Measurements from ENCODE around the gene TEAD3.

TEAD3 gene

DNA sequence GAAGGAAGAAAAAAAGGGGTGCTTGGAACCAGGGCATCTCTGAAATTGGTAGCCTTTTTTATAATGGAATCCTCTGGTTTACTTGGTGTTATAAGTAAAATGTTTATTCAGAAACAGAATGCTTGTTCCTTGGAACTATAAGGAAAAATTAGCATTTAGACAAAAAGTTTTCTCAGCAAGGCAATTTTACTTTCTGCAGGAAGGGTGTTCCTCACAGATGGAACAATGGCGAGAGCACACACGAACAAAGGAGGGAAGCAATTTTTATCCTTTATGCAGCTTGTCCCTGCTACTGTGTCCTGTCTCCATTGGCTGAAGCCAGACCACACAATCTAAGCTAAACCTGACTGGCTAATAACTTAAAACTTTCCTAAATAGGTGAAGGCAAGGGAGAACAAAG lies 67.4 kb downstream of the TEAD3 start:
- no peaks in the 10 kb centered on the region for H3K27me3 Mint-ChIP-seq (ENCODE audit: low read depth)
- peaks cover 6% of the 10 kb centered on the region for H3K9me3 Mint-ChIP-seq
- H3K4me1 Mint-ChIP-seq: peaks cover 5% of the 10 kb centered on the region
- peaks cover 29% of the 10 kb centered on the region for H3K36me3 Mint-ChIP-seq (ENCODE audit: low read depth)
- TF ChIP-seq, protein P1, sequence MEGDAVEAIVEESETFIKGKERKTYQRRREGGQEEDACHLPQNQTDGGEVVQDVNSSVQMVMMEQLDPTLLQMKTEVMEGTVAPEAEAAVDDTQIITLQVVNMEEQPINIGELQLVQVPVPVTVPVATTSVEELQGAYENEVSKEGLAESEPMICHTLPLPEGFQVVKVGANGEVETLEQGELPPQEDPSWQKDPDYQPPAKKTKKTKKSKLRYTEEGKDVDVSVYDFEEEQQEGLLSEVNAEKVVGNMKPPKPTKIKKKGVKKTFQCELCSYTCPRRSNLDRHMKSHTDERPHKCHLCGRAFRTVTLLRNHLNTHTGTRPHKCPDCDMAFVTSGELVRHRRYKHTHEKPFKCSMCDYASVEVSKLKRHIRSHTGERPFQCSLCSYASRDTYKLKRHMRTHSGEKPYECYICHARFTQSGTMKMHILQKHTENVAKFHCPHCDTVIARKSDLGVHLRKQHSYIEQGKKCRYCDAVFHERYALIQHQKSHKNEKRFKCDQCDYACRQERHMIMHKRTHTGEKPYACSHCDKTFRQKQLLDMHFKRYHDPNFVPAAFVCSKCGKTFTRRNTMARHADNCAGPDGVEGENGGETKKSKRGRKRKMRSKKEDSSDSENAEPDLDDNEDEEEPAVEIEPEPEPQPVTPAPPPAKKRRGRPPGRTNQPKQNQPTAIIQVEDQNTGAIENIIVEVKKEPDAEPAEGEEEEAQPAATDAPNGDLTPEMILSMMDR (IDR thresholded peaks at IDR 0.05; ENCODE audit: unreplicated experiment in 3 of 3): no peak
- H3K27ac Mint-ChIP-seq: peak overlapping the region in 1 of 3 experiments; percentile 49
- H3K4me3 Mint-ChIP-seq: no peak overlapping the region

DNA sequence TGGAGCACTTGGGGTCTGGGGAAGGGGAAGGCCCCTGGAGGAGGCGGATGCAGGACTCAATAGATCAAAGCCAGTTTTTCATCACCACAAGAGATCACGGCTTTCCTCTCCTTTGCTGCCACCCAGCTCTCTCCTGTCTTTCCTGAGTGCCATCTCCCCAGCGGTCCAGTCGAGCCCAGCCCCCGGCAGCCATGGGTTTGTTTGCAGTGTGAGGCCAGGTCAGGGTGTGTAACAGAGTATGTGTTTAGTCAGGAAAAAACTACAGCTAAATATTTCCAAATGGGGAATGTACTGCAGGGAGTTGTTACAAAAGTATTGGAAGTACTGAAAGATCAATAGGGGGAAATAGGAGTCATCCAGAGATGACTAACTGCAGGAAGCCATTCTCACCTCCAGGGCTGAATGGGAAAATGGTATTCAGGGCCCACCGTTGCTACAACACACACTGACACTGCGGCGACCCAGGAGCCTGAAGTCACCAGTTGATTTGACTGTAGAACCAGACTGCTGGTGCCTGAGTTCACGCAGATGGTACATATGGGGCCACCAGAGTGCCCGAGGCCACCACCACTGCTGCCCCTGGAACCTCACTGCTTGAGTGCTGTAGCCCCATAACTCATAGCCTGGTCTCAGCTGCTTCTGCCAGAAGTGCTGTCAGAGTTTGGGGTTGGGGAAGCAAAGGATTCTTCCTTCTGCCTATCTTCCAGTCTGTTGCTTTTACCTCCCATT lies 68.3 kb downstream of the TEAD3 start:
- TF ChIP-seq, protein P1 (IDR thresholded peaks at IDR 0.05; ENCODE audit: unreplicated experiment in 3 of 3): no peak
- Mint-ChIP-seq H3K36me3 (ENCODE audit: low read depth) (peaks cover 31% of the 10 kb centered on the region), H3K27ac (peak overlapping the region in 2 of 3 experiments; percentile 85 to 89), H3K27me3 (ENCODE audit: low read depth) (no peaks in the 10 kb centered on the region), H3K4me3 (no peak overlapping the region), H3K4me1 (peaks cover 5% of the 10 kb centered on the region), H3K9me3 (peaks cover 6% of the 10 kb centered on the region)

DNA sequence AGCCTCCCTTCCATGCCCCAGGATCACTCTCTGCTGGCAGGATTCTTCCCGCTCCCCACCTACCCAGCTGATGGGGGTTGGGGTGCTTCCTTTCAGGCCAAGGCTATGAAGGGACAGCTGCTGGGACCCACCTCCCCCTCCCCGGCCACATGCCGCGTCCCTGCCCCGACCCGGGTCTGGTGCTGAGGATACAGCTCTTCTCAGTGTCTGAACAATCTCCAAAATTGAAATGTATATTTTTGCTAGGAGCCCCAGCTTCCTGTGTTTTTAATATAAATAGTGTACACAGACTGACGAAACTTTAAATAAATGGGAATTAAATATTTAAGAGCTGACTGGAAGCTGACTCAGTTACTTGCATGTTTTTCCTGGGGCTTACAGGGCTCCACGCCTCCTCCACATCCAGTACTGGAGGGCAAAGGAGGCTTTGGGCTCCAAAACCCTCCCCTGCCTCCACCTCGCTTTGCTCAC lies 69.0 kb downstream of the TEAD3 start:
- TF ChIP-seq, protein P1 (IDR thresholded peaks at IDR 0.05; ENCODE audit: unreplicated experiment in 3 of 3): no peak
- no peak overlapping the region for H3K4me3 Mint-ChIP-seq
- peaks cover 33% of the 10 kb centered on the region for H3K36me3 Mint-ChIP-seq (ENCODE audit: low read depth)
- peak overlapping the region in 2 of 3 experiments; percentile 35 to 89 for H3K27ac Mint-ChIP-seq
- H3K27me3 Mint-ChIP-seq (ENCODE audit: low read depth): no peaks in the 10 kb centered on the region
- H3K9me3 Mint-ChIP-seq: peaks cover 6% of the 10 kb centered on the region
- H3K4me1 Mint-ChIP-seq: peaks cover 5% of the 10 kb centered on the region

DNA sequence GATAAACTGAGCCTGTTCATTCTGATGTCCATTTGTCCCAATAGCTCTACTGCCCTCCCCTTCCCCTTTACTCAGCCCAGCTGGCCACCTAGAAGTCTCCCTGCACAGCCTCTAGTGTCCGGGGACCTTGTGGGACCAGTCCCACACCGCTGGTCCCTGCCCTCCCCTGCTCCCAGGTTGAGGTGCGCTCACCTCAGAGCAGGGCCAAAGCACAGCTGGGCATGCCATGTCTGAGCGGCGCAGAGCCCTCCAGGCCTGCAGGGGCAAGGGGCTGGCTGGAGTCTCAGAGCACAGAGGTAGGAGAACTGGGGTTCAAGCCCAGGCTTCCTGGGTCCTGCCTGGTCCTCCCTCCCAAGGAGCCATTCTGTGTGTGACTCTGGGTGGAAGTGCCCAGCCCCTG lies 69.4 kb downstream of the TEAD3 start:
- TF ChIP-seq, protein P1 (IDR thresholded peaks at IDR 0.05; ENCODE audit: unreplicated experiment in 3 of 3): no peak

DNA sequence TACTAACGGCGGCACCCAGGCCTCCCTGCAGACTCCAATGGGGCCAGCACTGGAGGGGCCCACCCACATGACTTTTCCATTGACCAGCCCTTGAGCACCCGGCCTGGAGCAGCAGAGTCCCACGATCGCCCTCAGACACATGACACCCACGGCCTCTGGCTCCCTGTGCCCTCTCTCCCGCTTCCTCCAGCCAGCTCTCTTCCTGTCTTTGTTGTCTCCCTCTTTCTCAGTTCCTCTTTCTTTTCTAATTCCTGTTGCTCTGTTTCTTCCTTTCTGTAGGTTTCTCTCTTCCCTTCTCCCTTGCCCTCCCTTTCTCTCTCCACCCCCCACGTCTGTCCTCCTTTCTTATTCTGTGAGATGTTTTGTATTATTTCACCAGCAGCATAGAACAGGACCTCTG lies 70.8 kb downstream of the TEAD3 start:
- Mint-ChIP-seq H3K9me3 (peaks cover 6% of the 10 kb centered on the region), H3K4me3 (no peak overlapping the region), H3K27ac (no peak overlapping the region), H3K36me3 (ENCODE audit: low read depth) (peaks cover 41% of the 10 kb centered on the region), H3K27me3 (ENCODE audit: low read depth) (no peaks in the 10 kb centered on the region), H3K4me1 (peaks cover 5% of the 10 kb centered on the region)
- TF ChIP-seq, protein P1 (IDR thresholded peaks at IDR 0.05; ENCODE audit: unreplicated experiment in 3 of 3): no peak

More for the DNA sequence above, 69.4 kb downstream of the TEAD3 start:
- H3K27me3 Mint-ChIP-seq (ENCODE audit: low read depth): no peaks in the 10 kb centered on the region
- H3K4me1 Mint-ChIP-seq: peaks cover 5% of the 10 kb centered on the region
- peaks cover 35% of the 10 kb centered on the region for H3K36me3 Mint-ChIP-seq (ENCODE audit: low read depth)
- peaks cover 6% of the 10 kb centered on the region for H3K9me3 Mint-ChIP-seq
- H3K27ac Mint-ChIP-seq: no peak overlapping the region
- no peak overlapping the region for H3K4me3 Mint-ChIP-seq

DNA sequence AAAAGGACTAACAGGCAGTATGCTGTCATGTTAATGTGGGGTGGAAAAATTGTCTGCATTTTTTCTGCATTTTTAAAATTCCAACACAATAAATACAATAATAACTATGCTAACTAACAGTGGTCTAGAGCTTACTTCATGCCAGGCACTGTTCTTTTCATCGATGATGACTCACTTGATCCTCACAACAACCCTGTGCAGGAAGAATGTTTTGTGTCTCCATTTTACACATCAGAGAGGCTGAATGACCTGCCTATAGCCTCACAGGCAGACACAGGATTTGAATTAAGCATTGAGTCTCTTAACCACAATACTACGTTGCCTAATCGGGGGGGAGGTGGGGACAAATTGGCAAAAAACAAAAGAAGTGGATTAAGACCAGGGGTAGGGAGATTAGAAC lies 71.6 kb downstream of the TEAD3 start:
- TF ChIP-seq, protein P1 (IDR thresholded peaks at IDR 0.05; ENCODE audit: unreplicated experiment in 3 of 3): no peak
- H3K27me3 Mint-ChIP-seq (ENCODE audit: low read depth): no peaks in the 10 kb centered on the region
- no peak overlapping the region for H3K27ac Mint-ChIP-seq
- no peak overlapping the region for H3K4me3 Mint-ChIP-seq
- peaks cover 6% of the 10 kb centered on the region for H3K9me3 Mint-ChIP-seq
- H3K36me3 Mint-ChIP-seq (ENCODE audit: low read depth): peaks cover 41% of the 10 kb centered on the region
- peaks cover 5% of the 10 kb centered on the region for H3K4me1 Mint-ChIP-seq
